Kidney (tissue), 14 donors: Measurements from ENCODE around the gene GRB10. TPM values are rescaled to one million over a fixed set of nuclear protein-coding genes. Genes with fewer than 3 reads are reported as not detected.

Source experiments
- DNase-seq, 5 donors: peaks; one replicate each; pipeline ENCODE4 v3.0.0-alpha.2; 2013 to 2020
- FAIRE-seq: peaks from 2 replicates; lab custom pipeline; 2012; peaks lifted over from hg19 to GRCh38; lab: Jason Lieb, UNC
- H3K27ac ChIP-seq, 2 donors: one replicate each; pipeline ENCODE4 v1.7.0; 2013; ENCODE audit warnings: low read depth in 2 of 2, low read length in 2 of 2, inconsistent platforms in 1 of 2
- H3K27me3 ChIP-seq: one replicate; pipeline ENCODE4 v1.7.1; 2013; ENCODE audit warnings: low read length, inconsistent platforms; ENCODE audit not compliant: control insufficient read depth, insufficient read depth
- H3K36me3 ChIP-seq, 3 donors: one replicate each; pipeline versions ENCODE4 v1.7.0 to v1.7.1; 2013; ENCODE audit warnings: low read length in 3 of 3, control low read depth in 1 of 3, inconsistent platforms in 1 of 3; ENCODE audit not compliant: insufficient read depth in 3 of 3, control insufficient read depth in 2 of 3
- H3K4me1 ChIP-seq, 3 donors: one replicate each; pipeline versions ENCODE4 v1.7.0 to v1.7.1; 2013; ENCODE audit warnings: low read length in 3 of 3, inconsistent platforms in 1 of 3, low read depth in 1 of 3; ENCODE audit not compliant: control insufficient read depth in 2 of 3, insufficient read depth in 2 of 3
- H3K4me3 ChIP-seq, 3 donors: one replicate each; pipeline versions ENCODE4 v1.7.0 to v1.8.1; 2013; ENCODE audit warnings: low read length in 3 of 3, control low read depth in 1 of 3, inconsistent platforms in 1 of 3
- H3K9ac ChIP-seq, 3 donors: one replicate each; pipeline versions ENCODE4 v1.7.0 to v1.7.1; 2013; ENCODE audit warnings: low read length in 3 of 3, control low read depth in 1 of 3, inconsistent platforms in 1 of 3
- H3K9me3 ChIP-seq, 3 donors: one replicate each; pipeline versions ENCODE4 v1.7.0 to v1.7.1; 2013; ENCODE audit warnings: low read length in 3 of 3, control low read depth in 1 of 3, inconsistent platforms in 1 of 3; ENCODE audit not compliant: control insufficient read depth in 2 of 3, insufficient read depth in 1 of 3
- intact Hi-C: fragments of 100-400 bp; cut with DNase I; formaldehyde crosslinking; loops from one replicate; pipeline ENCODE4 v1.11.1; 2022
- polyA plus RNA-seq: library from polyadenylated mRNA; stranded (reverse); fragments of 350-450 nt; fragmentation: Illumina TruSeq; extraction: RNeasy Lipid Tissue Mini Kit (QIAGEN cat#74804); gene quantifications from one replicate; pipeline ENCODE4 v1.2.3, GENCODE V29; 2014; ENCODE audit warnings: low read depth, low replicate concordance; ENCODE audit not compliant: insufficient read depth
- total RNA-seq: library from RNA; stranded (reverse); fragmentation: NEBNext Ultra II Directional; extraction: Animal tissue kit (Norgen Biotek cat#: 25700); gene quantifications from one replicate; pipeline ENCODE4 v1.2.1, GENCODE V29; 2021
- TF ChIP-seq, protein P1 (sequence below): IDR thresholded peaks from 3 replicates; pipeline ENCODE4 v1.5.1; 2012; ENCODE audit warnings: mild to moderate bottlenecking, moderate library complexity, borderline replicate concordance; ENCODE audit not compliant: insufficient read depth; ENCODE audit errors: extremely low read depth
- donor health status: control.
- donor health status: control.
- donor health status: control.
- donor health status: control.
- donor health status: control.
- donor health status: DM: yes; HTN: yes; CAD: no.
- donor health status: Normal renal cell carcinoma (clear cell type).

Gene GRB10
- total and polyA plus RNA-seq, 2 donors from 2014 or later, result 32.3 to 57.8 TPM

DNA sequence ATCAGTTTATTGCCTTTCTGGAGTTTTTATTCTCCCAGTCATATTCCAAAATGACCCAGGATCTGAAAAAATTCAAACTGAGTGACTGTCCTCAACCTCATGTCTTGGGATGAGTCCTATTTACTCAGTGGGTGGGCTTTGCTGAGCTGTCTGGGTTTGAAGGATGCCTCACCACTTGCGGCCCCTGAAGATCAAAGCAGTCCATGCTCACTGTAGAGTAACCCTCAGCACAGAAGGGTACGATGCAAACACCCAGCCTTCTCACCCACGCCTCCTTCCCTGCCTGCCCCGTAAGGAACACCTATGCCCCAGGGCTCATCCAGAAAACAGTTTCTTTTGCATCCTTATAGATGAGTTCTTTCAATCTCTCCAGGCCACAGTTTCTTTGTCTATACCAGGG is 42.2 kb upstream of the GRB10 start:
- Histone ChIP-seq H3K4me1 (no peaks in the 10 kb centered on the region), H3K27ac (no peak overlapping the region), H3K9ac (no peak overlapping the region), H3K9me3 (no peaks in the 10 kb centered on the region), H3K27me3 (no peaks in the 10 kb centered on the region), H3K4me3 (no peak overlapping the region), H3K36me3 (no peaks in the 10 kb centered on the region)
- intact Hi-C loops, result no loop called here
- TF ChIP-seq, protein P1, sequence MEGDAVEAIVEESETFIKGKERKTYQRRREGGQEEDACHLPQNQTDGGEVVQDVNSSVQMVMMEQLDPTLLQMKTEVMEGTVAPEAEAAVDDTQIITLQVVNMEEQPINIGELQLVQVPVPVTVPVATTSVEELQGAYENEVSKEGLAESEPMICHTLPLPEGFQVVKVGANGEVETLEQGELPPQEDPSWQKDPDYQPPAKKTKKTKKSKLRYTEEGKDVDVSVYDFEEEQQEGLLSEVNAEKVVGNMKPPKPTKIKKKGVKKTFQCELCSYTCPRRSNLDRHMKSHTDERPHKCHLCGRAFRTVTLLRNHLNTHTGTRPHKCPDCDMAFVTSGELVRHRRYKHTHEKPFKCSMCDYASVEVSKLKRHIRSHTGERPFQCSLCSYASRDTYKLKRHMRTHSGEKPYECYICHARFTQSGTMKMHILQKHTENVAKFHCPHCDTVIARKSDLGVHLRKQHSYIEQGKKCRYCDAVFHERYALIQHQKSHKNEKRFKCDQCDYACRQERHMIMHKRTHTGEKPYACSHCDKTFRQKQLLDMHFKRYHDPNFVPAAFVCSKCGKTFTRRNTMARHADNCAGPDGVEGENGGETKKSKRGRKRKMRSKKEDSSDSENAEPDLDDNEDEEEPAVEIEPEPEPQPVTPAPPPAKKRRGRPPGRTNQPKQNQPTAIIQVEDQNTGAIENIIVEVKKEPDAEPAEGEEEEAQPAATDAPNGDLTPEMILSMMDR, result no peak
- DNase-seq (no peak), FAIRE-seq (no peak)

DNA sequence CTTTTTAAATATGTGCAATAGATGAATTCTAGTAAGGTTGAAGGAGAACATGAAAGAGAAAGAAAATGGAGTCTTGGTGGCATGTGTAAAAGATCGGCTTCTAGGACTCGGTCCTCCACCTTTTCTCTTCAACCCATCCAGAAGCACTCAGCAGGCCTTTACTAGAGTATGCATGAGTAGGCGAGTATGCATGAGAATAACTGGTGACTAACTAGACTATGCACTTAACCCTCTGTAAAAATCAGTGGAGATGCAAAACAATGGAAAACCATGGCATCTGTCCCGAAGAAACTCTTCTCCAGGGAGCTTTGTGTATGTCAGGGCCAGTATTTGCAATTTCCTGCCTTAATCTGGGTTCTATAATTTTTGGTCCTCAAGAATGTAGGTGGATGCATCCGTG is 40.0 kb upstream of the GRB10 start:
- no peaks in the 10 kb centered on the region for H3K9me3 ChIP-seq
- no peak overlapping the region for H3K27ac ChIP-seq
- H3K4me1 ChIP-seq, result no peaks in the 10 kb centered on the region
- no peak overlapping the region for H3K4me3 ChIP-seq
- FAIRE-seq (no peak), DNase-seq (no peak)
- no peaks in the 10 kb centered on the region for H3K27me3 ChIP-seq
- intact Hi-C loops, result no loop called here
- TF ChIP-seq, protein P1, result no peak
- no peaks in the 10 kb centered on the region for H3K36me3 ChIP-seq
- no peak overlapping the region for H3K9ac ChIP-seq

DNA sequence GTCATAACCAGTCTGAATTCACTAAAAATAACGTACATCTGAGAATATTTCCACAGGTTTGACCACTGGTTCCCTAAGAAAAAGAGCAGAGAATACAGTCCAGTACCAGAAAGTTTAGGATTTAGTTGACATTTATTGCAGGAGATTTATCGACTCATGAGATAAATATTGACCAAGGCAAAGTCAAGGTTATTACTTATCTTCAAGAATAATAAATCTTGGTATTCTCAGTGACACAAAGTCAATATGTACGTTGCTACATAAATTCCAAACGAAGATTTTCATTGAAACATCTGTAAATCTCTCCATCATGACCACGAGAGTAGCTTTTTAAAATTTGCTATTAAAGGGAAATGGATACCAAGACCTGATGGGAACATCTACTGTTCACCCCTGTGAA is 39.4 kb upstream of the GRB10 start:
- H3K27me3 ChIP-seq, result no peaks in the 10 kb centered on the region
- no peak for DNase-seq
- H3K9ac ChIP-seq, result no peak overlapping the region
- intact Hi-C loops, result no loop called here
- H3K4me3 ChIP-seq, result no peak overlapping the region
- no peaks in the 10 kb centered on the region for H3K9me3 ChIP-seq
- H3K36me3 ChIP-seq, result no peaks in the 10 kb centered on the region
- FAIRE-seq, result no peak
- no peak overlapping the region for H3K27ac ChIP-seq
- TF ChIP-seq, protein P1, result no peak
- no peaks in the 10 kb centered on the region for H3K4me1 ChIP-seq

DNA sequence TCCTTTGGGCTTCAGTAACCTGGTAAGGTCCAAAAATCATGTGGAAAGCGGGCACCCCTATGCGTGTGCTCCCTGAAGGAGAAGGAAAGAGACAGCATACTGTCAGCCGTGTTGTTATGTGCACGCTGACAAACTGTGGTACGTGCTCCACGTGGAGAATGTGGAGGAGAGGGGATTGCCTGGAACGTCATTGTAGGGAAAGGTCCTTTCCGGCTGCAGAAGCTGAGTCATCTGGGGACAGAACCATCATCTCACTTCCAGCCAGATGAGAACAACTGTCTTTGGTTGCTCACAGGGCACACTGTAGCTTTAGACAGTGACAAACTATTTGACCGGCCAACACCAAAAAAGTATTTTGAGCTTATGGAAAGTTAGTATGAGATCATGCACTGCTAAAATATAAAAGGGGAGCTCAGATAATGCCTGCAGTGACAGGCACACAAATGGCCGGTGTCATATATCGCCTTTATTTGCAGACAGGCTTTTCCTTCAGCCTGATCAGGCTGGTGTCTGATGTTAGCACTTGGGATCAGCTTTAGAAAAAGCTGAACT is 38.8 kb upstream of the GRB10 start:
- FAIRE-seq (no peak), DNase-seq (no peak)
- intact Hi-C loops, result no loop called here
- no peaks in the 10 kb centered on the region for H3K9me3 ChIP-seq
- no peak overlapping the region for H3K4me3 ChIP-seq
- H3K4me1 ChIP-seq, result no peaks in the 10 kb centered on the region
- no peaks in the 10 kb centered on the region for H3K27me3 ChIP-seq
- H3K36me3 ChIP-seq, result no peaks in the 10 kb centered on the region
- H3K9ac ChIP-seq, result no peak overlapping the region
- no peak overlapping the region for H3K27ac ChIP-seq
- TF ChIP-seq, protein P1, result no peak
